HL-60/S4 treated with phorbol 12-myristate 13-acetate at 8.2 ng/mL for 4 days and 3 days (cell line): ENCODE data around the gene ME2.
"Not testable (repeated sequence)": the region's sequence is repeated elsewhere in the genome, so short reads cannot be mapped to it uniquely, and the experiment has no call there.

ENCODE experiments used
- in situ Hi-C: fragments of 300-500 bp; cut with MboI; formaldehyde crosslinking; loops from 2 replicates; pipeline ENCODE4 v1.15.0; 2022; ENCODE audit warnings: low sequenced_read_pairs

The ME2 gene

GRCh38 chr18:50859793-50860555 is 18.9 kb upstream of the ME2 start:
- in situ Hi-C loops, result no loop called here

- in situ Hi-C loops, result no loop called here
These were observed 17.3 kb upstream of the ME2 start for GRCh38 chr18:50861617-50862016.

GRCh38 chr18:50862401-50862800 is 16.5 kb upstream of the ME2 start:
- in situ Hi-C loops, result no loop called here

GRCh38 chr18:50863840-50864375 is 15.0 kb upstream of the ME2 start:
- in situ Hi-C loops, result no loop called here

- in situ Hi-C loops, result no loop called here
These were observed 12.2 kb upstream of the ME2 start for GRCh38 chr18:50866765-50867164.

GRCh38 chr18:50869150-50869549 is 9.8 kb upstream of the ME2 start:
- in situ Hi-C loops, result no loop called here

GRCh38 chr18:50870138-50870845 is 8.6 kb upstream of the ME2 start:
- in situ Hi-C loops, result no loop called here

- in situ Hi-C loops, result no loop called here
These were observed 7.1 kb upstream of the ME2 start for GRCh38 chr18:50871846-50872245.

GRCh38 chr18:50875966-50876536 is 2.9 kb upstream of the ME2 start:
- in situ Hi-C loops, result no loop called here

- in situ Hi-C loops, result no loop called here
These were observed 1.2 kb upstream of the ME2 start for GRCh38 chr18:50877545-50878265.

- in situ Hi-C loops, result no loop called here
These were observed 592 bp downstream of the ME2 start for GRCh38 chr18:50879302-50880118.

- in situ Hi-C loops, result no loop called here
These were observed 1.2 kb downstream of the ME2 start for GRCh38 chr18:50880119-50880465.

- in situ Hi-C loops, result not testable (repeated sequence)
These were observed 2.0 kb downstream of the ME2 start for GRCh38 chr18:50880944-50881343.

- in situ Hi-C loops, result no loop called here
These were observed 8.0 kb downstream of the ME2 start for GRCh38 chr18:50886929-50887328.

- in situ Hi-C loops, result no loop called here
These were observed 16.6 kb downstream of the ME2 start for GRCh38 chr18:50895350-50896045.

- in situ Hi-C loops, result no loop called here
These were observed 17.2 kb downstream of the ME2 start for GRCh38 chr18:50896093-50896492.

- in situ Hi-C loops, result no loop called here
These were observed 20.0 kb downstream of the ME2 start for GRCh38 chr18:50898919-50899318.

GRCh38 chr18:50902797-50903196 is 23.9 kb downstream of the ME2 start:
- in situ Hi-C loops, result no loop called here

GRCh38 chr18:50906843-50907242 is 27.9 kb downstream of the ME2 start:
- in situ Hi-C loops, result no loop called here

- in situ Hi-C loops, result no loop called here
These were observed 30.3 kb downstream of the ME2 start for GRCh38 chr18:50909261-50909660.
